GM12874 (cell line): Measurements from ENCODE around the gene GSTM5.

Experiments used
- CTCF ChIP-seq: IDR thresholded peaks from 2 replicates; pipeline ENCODE4 v1.5.1; 2011; ENCODE audit warnings: low read depth, mild to moderate bottlenecking, control low read depth, low read length, moderate library complexity; ENCODE audit not compliant: insufficient read depth

The GSTM5 gene

GRCh38 chr1:109759513-109760334, 47.7 kb downstream of the GSTM5 start:
- no peak for TF ChIP-seq CTCF

GRCh38 chr1:109760581-109761226, 48.7 kb downstream of the GSTM5 start:
- no peak for TF ChIP-seq CTCF

- no peak for TF ChIP-seq CTCF
Observed at GRCh38 chr1:109761227-109762038, 49.4 kb downstream of the GSTM5 start.

- TF ChIP-seq CTCF: no peak
Observed at GRCh38 chr1:109762039-109762585, 50.1 kb downstream of the GSTM5 start.

GRCh38 chr1:109762821-109763645, 51.0 kb downstream of the GSTM5 start:
- TF ChIP-seq CTCF: no peak

- TF ChIP-seq CTCF: no peak
Observed at GRCh38 chr1:109763646-109764415, 51.8 kb downstream of the GSTM5 start, which contains the start of gene EPS8L3. EPS8L3 (minus strand) TSS chr1:109763923; CDS start chr1:109761749, 2,174 bp downstream.
